ENCODE results near the gene SKAP1. TPM values are rescaled to one million over a fixed set of nuclear protein-coding genes. Genes with fewer than 3 reads are reported as not detected.

Gene SKAP1
- total and polyA plus RNA-seq, 2 experiments from 2014 or later, result 0.27 TPM; not detected in 1

DNA sequence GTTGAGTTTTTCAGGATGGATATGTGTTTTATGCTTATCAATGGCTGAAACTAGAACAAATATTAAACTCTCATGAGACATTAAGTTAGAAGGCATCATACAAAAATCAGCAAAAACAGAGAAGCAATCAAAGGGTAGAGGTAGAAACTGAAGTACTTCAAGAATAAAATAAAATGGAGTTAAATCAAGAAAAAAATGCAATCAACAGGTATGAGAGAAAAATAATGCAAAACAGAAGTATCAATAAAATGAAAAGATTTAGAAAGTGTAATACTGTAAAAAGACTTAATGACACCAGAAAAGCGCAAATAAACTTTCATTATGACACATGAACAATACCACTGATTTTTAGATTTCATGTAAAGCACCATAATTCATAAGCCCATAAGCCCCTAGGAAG lies 112.3 kb downstream of the SKAP1 start:
- Histone ChIP-seq H3K4me2 (no peak overlapping the region), H3K79me2 (replicated peaks; ENCODE audit: insufficient read depth) (no peaks in the 10 kb centered on the region), H2AFZ (no peak overlapping the region), H4K20me1 (replicated peaks; ENCODE audit: insufficient read depth) (no peaks in the 10 kb centered on the region), H3K36me3 (ENCODE audit: insufficient read depth) (no peaks in the 10 kb centered on the region), H3K27ac (ENCODE audit: low read depth) (no peak overlapping the region), H3K4me3 (no peak overlapping the region), H3F3A (replicated peaks; ENCODE audit: low read depth) (no peaks in the 10 kb centered on the region), H3K4me1 (ENCODE audit: insufficient read depth) (no peaks in the 10 kb centered on the region), H3K27me3 (ENCODE audit: insufficient read depth) (no peaks in the 10 kb centered on the region), H3K9me2 (ENCODE audit: insufficient read depth) (no peaks in the 10 kb centered on the region)
- Mint-ChIP-seq H3K36me3 (ENCODE audit: low read depth) (no peaks in the 10 kb centered on the region), H3K27ac (no peak overlapping the region), H3K27me3 (ENCODE audit: insufficient read depth, low read depth, poor library complexity) (no peaks in the 10 kb centered on the region), H3K9me3 (no peaks in the 10 kb centered on the region), H3K4me3 (no peak overlapping the region), H3K4me1 (no peaks in the 10 kb centered on the region)
- DNase-seq (ENCODE audit: low spot score) (no peak), ATAC-seq (no peak)
- TF ChIP-seq POLR2AphosphoS5 (IDR thresholded peaks at IDR 0.05; ENCODE audit: low read depth), result no peak

DNA sequence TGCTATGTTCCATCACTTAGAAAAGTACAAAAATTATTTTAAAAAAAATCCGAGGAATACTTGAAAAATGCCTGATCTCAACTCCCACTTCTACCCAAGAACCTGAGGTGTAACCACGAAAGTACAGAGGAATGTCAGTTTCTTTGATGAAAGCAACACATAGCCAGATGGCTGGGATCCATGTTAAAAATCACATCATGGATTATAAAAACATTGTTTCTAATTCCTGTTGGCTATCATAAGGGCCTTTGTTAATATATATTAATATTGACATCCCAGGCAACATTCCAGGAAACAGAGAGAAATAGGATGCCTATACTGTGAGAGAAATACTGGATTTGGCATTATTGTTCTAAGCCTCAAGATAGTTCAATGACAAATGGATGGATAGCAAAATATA lies 115.3 kb downstream of the SKAP1 start:
- Histone ChIP-seq H3K27me3 (ENCODE audit: insufficient read depth) (no peaks in the 10 kb centered on the region), H3K9me2 (ENCODE audit: insufficient read depth) (no peaks in the 10 kb centered on the region), H4K20me1 (replicated peaks; ENCODE audit: insufficient read depth) (no peaks in the 10 kb centered on the region), H3K36me3 (ENCODE audit: insufficient read depth) (no peaks in the 10 kb centered on the region), H3K27ac (ENCODE audit: low read depth) (no peak overlapping the region), H3K4me3 (no peak overlapping the region), H3K4me1 (ENCODE audit: insufficient read depth) (no peaks in the 10 kb centered on the region), H2AFZ (no peak overlapping the region), H3F3A (replicated peaks; ENCODE audit: low read depth) (no peaks in the 10 kb centered on the region), H3K4me2 (no peak overlapping the region), H3K79me2 (replicated peaks; ENCODE audit: insufficient read depth) (no peaks in the 10 kb centered on the region)
- ATAC-seq (no peak), DNase-seq (ENCODE audit: low spot score) (no peak)
- Mint-ChIP-seq H3K36me3 (ENCODE audit: low read depth) (no peaks in the 10 kb centered on the region), H3K4me3 (no peak overlapping the region), H3K4me1 (peaks cover 7% of the 10 kb centered on the region; the same call in 2 of the 3 replicates), H3K27ac (no peak overlapping the region), H3K9me3 (no peaks in the 10 kb centered on the region), H3K27me3 (ENCODE audit: insufficient read depth, low read depth, poor library complexity) (peaks cover 6% of the 10 kb centered on the region)
- TF ChIP-seq STAT1 (IDR thresholded peaks at IDR 0.05; ENCODE audit: unreplicated experiment) (no peak), CREB1 (CRISPR knock-in tag; IDR thresholded peaks at IDR 0.05; ENCODE audit: low read depth) (no peak), POLR2AphosphoS5 (IDR thresholded peaks at IDR 0.05; ENCODE audit: low read depth) (no peak), NANOG (IDR thresholded peaks at IDR 0.05; ENCODE audit: borderline replicate concordance) (no peak), ZNF331 (CRISPR knock-in tag; IDR thresholded peaks at IDR 0.05; ENCODE audit: low read depth) (no peak), ZNF114 (CRISPR knock-in tag; IDR thresholded peaks at IDR 0.05) (no peak), EZH2 (IDR thresholded peaks at IDR 0.05; ENCODE audit: low read depth, unreplicated experiment) (no peak)
- TF ChIP-seq, protein P1, sequence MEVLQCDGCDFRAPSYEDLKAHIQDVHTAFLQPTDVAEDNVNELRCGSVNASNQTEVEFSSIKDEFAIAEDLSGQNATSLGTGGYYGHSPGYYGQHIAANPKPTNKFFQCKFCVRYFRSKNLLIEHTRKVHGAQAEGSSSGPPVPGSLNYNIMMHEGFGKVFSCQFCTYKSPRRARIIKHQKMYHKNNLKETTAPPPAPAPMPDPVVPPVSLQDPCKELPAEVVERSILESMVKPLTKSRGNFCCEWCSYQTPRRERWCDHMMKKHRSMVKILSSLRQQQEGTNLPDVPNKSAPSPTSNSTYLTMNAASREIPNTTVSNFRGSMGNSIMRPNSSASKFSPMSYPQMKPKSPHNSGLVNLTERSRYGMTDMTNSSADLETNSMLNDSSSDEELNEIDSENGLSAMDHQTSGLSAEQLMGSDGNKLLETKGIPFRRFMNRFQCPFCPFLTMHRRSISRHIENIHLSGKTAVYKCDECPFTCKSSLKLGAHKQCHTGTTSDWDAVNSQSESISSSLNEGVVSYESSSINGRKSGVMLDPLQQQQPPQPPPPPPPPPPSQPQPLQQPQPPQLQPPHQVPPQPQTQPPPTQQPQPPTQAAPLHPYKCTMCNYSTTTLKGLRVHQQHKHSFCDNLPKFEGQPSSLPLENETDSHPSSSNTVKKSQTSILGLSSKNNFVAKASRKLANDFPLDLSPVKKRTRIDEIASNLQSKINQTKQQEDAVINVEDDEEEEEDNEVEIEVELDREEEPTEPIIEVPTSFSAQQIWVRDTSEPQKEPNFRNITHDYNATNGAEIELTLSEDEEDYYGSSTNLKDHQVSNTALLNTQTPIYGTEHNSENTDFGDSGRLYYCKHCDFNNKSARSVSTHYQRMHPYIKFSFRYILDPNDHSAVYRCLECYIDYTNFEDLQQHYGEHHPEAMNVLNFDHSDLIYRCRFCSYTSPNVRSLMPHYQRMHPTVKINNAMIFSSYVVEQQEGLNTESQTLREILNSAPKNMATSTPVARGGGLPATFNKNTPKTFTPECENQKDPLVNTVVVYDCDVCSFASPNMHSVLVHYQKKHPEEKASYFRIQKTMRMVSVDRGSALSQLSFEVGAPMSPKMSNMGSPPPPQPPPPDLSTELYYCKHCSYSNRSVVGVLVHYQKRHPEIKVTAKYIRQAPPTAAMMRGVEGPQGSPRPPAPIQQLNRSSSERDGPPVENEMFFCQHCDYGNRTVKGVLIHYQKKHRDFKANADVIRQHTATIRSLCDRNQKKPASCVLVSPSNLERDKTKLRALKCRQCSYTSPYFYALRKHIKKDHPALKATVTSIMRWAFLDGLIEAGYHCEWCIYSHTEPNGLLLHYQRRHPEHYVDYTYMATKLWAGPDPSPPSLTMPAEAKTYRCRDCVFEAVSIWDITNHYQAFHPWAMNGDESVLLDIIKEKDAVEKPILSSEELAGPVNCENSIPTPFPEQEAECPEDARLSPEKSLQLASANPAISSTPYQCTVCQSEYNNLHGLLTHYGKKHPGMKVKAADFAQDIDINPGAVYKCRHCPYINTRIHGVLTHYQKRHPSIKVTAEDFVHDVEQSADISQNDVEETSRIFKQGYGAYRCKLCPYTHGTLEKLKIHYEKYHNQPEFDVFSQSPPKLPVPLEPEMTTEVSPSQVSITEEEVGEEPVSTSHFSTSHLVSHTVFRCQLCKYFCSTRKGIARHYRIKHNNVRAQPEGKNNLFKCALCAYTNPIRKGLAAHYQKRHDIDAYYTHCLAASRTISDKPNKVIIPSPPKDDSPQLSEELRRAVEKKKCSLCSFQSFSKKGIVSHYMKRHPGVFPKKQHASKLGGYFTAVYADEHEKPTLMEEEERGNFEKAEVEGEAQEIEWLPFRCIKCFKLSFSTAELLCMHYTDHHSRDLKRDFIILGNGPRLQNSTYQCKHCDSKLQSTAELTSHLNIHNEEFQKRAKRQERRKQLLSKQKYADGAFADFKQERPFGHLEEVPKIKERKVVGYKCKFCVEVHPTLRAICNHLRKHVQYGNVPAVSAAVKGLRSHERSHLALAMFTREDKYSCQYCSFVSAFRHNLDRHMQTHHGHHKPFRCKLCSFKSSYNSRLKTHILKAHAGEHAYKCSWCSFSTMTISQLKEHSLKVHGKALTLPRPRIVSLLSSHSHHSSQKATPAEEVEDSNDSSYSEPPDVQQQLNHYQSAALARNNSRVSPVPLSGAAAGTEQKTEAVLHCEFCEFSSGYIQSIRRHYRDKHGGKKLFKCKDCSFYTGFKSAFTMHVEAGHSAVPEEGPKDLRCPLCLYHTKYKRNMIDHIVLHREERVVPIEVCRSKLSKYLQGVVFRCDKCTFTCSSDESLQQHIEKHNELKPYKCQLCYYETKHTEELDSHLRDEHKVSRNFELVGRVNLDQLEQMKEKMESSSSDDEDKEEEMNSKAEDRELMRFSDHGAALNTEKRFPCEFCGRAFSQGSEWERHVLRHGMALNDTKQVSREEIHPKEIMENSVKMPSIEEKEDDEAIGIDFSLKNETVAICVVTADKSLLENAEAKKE (CRISPR knock-in tag; IDR thresholded peaks at IDR 0.05), result no peak
- TF ChIP-seq, protein P2, sequence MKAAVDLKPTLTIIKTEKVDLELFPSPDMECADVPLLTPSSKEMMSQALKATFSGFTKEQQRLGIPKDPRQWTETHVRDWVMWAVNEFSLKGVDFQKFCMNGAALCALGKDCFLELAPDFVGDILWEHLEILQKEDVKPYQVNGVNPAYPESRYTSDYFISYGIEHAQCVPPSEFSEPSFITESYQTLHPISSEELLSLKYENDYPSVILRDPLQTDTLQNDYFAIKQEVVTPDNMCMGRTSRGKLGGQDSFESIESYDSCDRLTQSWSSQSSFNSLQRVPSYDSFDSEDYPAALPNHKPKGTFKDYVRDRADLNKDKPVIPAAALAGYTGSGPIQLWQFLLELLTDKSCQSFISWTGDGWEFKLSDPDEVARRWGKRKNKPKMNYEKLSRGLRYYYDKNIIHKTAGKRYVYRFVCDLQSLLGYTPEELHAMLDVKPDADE (IDR thresholded peaks at IDR 0.05), result no peak
- TF ChIP-seq, protein P3, sequence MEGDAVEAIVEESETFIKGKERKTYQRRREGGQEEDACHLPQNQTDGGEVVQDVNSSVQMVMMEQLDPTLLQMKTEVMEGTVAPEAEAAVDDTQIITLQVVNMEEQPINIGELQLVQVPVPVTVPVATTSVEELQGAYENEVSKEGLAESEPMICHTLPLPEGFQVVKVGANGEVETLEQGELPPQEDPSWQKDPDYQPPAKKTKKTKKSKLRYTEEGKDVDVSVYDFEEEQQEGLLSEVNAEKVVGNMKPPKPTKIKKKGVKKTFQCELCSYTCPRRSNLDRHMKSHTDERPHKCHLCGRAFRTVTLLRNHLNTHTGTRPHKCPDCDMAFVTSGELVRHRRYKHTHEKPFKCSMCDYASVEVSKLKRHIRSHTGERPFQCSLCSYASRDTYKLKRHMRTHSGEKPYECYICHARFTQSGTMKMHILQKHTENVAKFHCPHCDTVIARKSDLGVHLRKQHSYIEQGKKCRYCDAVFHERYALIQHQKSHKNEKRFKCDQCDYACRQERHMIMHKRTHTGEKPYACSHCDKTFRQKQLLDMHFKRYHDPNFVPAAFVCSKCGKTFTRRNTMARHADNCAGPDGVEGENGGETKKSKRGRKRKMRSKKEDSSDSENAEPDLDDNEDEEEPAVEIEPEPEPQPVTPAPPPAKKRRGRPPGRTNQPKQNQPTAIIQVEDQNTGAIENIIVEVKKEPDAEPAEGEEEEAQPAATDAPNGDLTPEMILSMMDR (conservative IDR thresholded peaks at IDR 0.05; ENCODE audit: low read depth in 2 of 2), result no peak

All from GM23338 (cell line).